ENCODE data around the gene STARD13.

Gene STARD13

GRCh38 chr13:33212396-33212795 lies 73.2 kb downstream of the STARD13 start:
- Histone ChIP-seq H3K27me3 (ENCODE audit: insufficient read depth, insufficient read length) (no peaks in the 10 kb centered on the region), H3K4me1 (ENCODE audit: insufficient read depth, insufficient read length) (peaks cover 5% of the 10 kb centered on the region), H3K4me3 (ENCODE audit: insufficient read length, low read depth) (no peak overlapping the region), H3K9ac (ENCODE audit: insufficient read length, low read depth) (no peak overlapping the region), H3K36me3 (ENCODE audit: insufficient read depth, insufficient read length, low read length) (no peaks in the 10 kb centered on the region), H3K9me3 (ENCODE audit: insufficient read depth, low read length) (no peaks in the 10 kb centered on the region)
- no peak for TF ChIP-seq SUZ12 (IDR thresholded peaks at IDR 0.05; ENCODE audit: extremely low read depth, insufficient read depth, insufficient read length)
- no peak for TF ChIP-seq YY1 (IDR thresholded peaks at IDR 0.05; ENCODE audit: insufficient read depth, insufficient read length)
- TF ChIP-seq ZNF274 (IDR thresholded peaks at IDR 0.05; ENCODE audit: low read depth, low read length): no peak
- DNase-seq (ENCODE audit: low read depth, low spot score): no peak

GRCh38 chr13:33210090-33210489 lies 75.5 kb downstream of the STARD13 start:
- TF ChIP-seq SUZ12 (IDR thresholded peaks at IDR 0.05; ENCODE audit: extremely low read depth, insufficient read depth, insufficient read length): no peak
- TF ChIP-seq ZNF274 (IDR thresholded peaks at IDR 0.05; ENCODE audit: low read depth, low read length): no peak
- no peak for TF ChIP-seq YY1 (IDR thresholded peaks at IDR 0.05; ENCODE audit: insufficient read depth, insufficient read length)
- peaks cover 5% of the 10 kb centered on the region for H3K4me1 ChIP-seq (ENCODE audit: insufficient read depth, insufficient read length)
- DNase-seq (ENCODE audit: low read depth, low spot score): no peak

GRCh38 chr13:33208290-33209220 lies 77.0 kb downstream of the STARD13 start:
- Histone ChIP-seq H3K4me1 (ENCODE audit: insufficient read depth, insufficient read length) (peaks cover 2% of the 10 kb centered on the region), H3K36me3 (ENCODE audit: insufficient read depth, insufficient read length, low read length) (no peaks in the 10 kb centered on the region), H3K4me3 (ENCODE audit: insufficient read length, low read depth) (no peak overlapping the region), H3K9ac (ENCODE audit: insufficient read length, low read depth) (no peak overlapping the region), H3K27me3 (ENCODE audit: insufficient read depth, insufficient read length) (no peaks in the 10 kb centered on the region), H3K9me3 (ENCODE audit: insufficient read depth, low read length) (no peaks in the 10 kb centered on the region)
- TF ChIP-seq ZNF274 (IDR thresholded peaks at IDR 0.05; ENCODE audit: low read depth, low read length) (no peak), SUZ12 (IDR thresholded peaks at IDR 0.05; ENCODE audit: extremely low read depth, insufficient read depth, insufficient read length) (no peak), YY1 (IDR thresholded peaks at IDR 0.05; ENCODE audit: insufficient read depth, insufficient read length) (no peak)
- no peak for DNase-seq (ENCODE audit: low read depth, low spot score)

More at GRCh38 chr13:33210090-33210489, 75.5 kb downstream of the STARD13 start:
- Histone ChIP-seq H3K27me3 (ENCODE audit: insufficient read depth, insufficient read length) (no peaks in the 10 kb centered on the region), H3K9me3 (ENCODE audit: insufficient read depth, low read length) (no peaks in the 10 kb centered on the region), H3K4me3 (ENCODE audit: insufficient read length, low read depth) (no peak overlapping the region), H3K36me3 (ENCODE audit: insufficient read depth, insufficient read length, low read length) (no peaks in the 10 kb centered on the region), H3K9ac (ENCODE audit: insufficient read length, low read depth) (no peak overlapping the region)

- Histone ChIP-seq H3K4me1 (ENCODE audit: insufficient read depth, insufficient read length) (no peaks in the 10 kb centered on the region), H3K4me3 (ENCODE audit: insufficient read length, low read depth) (no peak overlapping the region)
- no peak for DNase-seq (ENCODE audit: low read depth, low spot score)
These were observed 78.0 kb downstream of the STARD13 start for GRCh38 chr13:33207615-33207961.

GRCh38 chr13:33206945-33207614 lies 78.5 kb downstream of the STARD13 start:
- no peak overlapping the region for H3K9ac ChIP-seq (ENCODE audit: insufficient read length, low read depth)

More at GRCh38 chr13:33207615-33207961, 78.0 kb downstream of the STARD13 start:
- no peak for TF ChIP-seq SUZ12 (IDR thresholded peaks at IDR 0.05; ENCODE audit: extremely low read depth, insufficient read depth, insufficient read length)
- TF ChIP-seq ZNF274 (IDR thresholded peaks at IDR 0.05; ENCODE audit: low read depth, low read length): no peak
- no peak for TF ChIP-seq YY1 (IDR thresholded peaks at IDR 0.05; ENCODE audit: insufficient read depth, insufficient read length)
- no peaks in the 10 kb centered on the region for H3K36me3 ChIP-seq (ENCODE audit: insufficient read depth, insufficient read length, low read length)
- no peaks in the 10 kb centered on the region for H3K27me3 ChIP-seq (ENCODE audit: insufficient read depth, insufficient read length)
- H3K9me3 ChIP-seq (ENCODE audit: insufficient read depth, low read length): no peaks in the 10 kb centered on the region
- H3K9ac ChIP-seq (ENCODE audit: insufficient read length, low read depth): no peak overlapping the region

GRCh38 chr13:33206425-33206824 lies 79.1 kb downstream of the STARD13 start:
- DNase-seq (ENCODE audit: low read depth, low spot score): no peak
- Histone ChIP-seq H3K27me3 (ENCODE audit: insufficient read depth, insufficient read length) (no peaks in the 10 kb centered on the region), H3K9me3 (ENCODE audit: insufficient read depth, low read length) (no peaks in the 10 kb centered on the region), H3K4me3 (ENCODE audit: insufficient read length, low read depth) (no peak overlapping the region), H3K9ac (ENCODE audit: insufficient read length, low read depth) (no peak overlapping the region), H3K36me3 (ENCODE audit: insufficient read depth, insufficient read length, low read length) (no peaks in the 10 kb centered on the region), H3K4me1 (ENCODE audit: insufficient read depth, insufficient read length) (no peaks in the 10 kb centered on the region)
- TF ChIP-seq ZNF274 (IDR thresholded peaks at IDR 0.05; ENCODE audit: low read depth, low read length) (no peak), YY1 (IDR thresholded peaks at IDR 0.05; ENCODE audit: insufficient read depth, insufficient read length) (no peak), SUZ12 (IDR thresholded peaks at IDR 0.05; ENCODE audit: extremely low read depth, insufficient read depth, insufficient read length) (no peak)

More at GRCh38 chr13:33206945-33207614, 78.5 kb downstream of the STARD13 start:
- TF ChIP-seq YY1 (IDR thresholded peaks at IDR 0.05; ENCODE audit: insufficient read depth, insufficient read length) (no peak), ZNF274 (IDR thresholded peaks at IDR 0.05; ENCODE audit: low read depth, low read length) (no peak), SUZ12 (IDR thresholded peaks at IDR 0.05; ENCODE audit: extremely low read depth, insufficient read depth, insufficient read length) (no peak)
- H3K27me3 ChIP-seq (ENCODE audit: insufficient read depth, insufficient read length): no peaks in the 10 kb centered on the region
- DNase-seq (ENCODE audit: low read depth, low spot score): no peak
- no peaks in the 10 kb centered on the region for H3K4me1 ChIP-seq (ENCODE audit: insufficient read depth, insufficient read length)
- no peak overlapping the region for H3K4me3 ChIP-seq (ENCODE audit: insufficient read length, low read depth)
- H3K36me3 ChIP-seq (ENCODE audit: insufficient read depth, insufficient read length, low read length): no peaks in the 10 kb centered on the region
- H3K9me3 ChIP-seq (ENCODE audit: insufficient read depth, low read length): no peaks in the 10 kb centered on the region

- no peaks in the 10 kb centered on the region for H3K36me3 ChIP-seq (ENCODE audit: insufficient read depth, insufficient read length, low read length)
- H3K9me3 ChIP-seq (ENCODE audit: insufficient read depth, low read length): no peaks in the 10 kb centered on the region
- no peaks in the 10 kb centered on the region for H3K4me1 ChIP-seq (ENCODE audit: insufficient read depth, insufficient read length)
- H3K4me3 ChIP-seq (ENCODE audit: insufficient read length, low read depth): no peak overlapping the region
- TF ChIP-seq SUZ12 (IDR thresholded peaks at IDR 0.05; ENCODE audit: extremely low read depth, insufficient read depth, insufficient read length) (no peak), YY1 (IDR thresholded peaks at IDR 0.05; ENCODE audit: insufficient read depth, insufficient read length) (no peak), ZNF274 (IDR thresholded peaks at IDR 0.05; ENCODE audit: low read depth, low read length) (no peak)
- H3K27me3 ChIP-seq (ENCODE audit: insufficient read depth, insufficient read length): no peaks in the 10 kb centered on the region
- H3K9ac ChIP-seq (ENCODE audit: insufficient read length, low read depth): no peak overlapping the region
- no peak for DNase-seq (ENCODE audit: low read depth, low spot score)
These were observed 79.7 kb downstream of the STARD13 start for GRCh38 chr13:33205804-33206221.

Data from NT2/D1 (cell line).